ENCODE results near the gene OSBP2.

Gene OSBP2

GRCh38 chr22:30860176-30861105 lies 165.8 kb downstream of the OSBP2 start:
- no peak for DNase-seq (ENCODE audit: low read depth, low spot score)
- no peak overlapping the region for H3K4me3 ChIP-seq (ENCODE audit: low read depth, low read length)
- TF ChIP-seq, protein P1, sequence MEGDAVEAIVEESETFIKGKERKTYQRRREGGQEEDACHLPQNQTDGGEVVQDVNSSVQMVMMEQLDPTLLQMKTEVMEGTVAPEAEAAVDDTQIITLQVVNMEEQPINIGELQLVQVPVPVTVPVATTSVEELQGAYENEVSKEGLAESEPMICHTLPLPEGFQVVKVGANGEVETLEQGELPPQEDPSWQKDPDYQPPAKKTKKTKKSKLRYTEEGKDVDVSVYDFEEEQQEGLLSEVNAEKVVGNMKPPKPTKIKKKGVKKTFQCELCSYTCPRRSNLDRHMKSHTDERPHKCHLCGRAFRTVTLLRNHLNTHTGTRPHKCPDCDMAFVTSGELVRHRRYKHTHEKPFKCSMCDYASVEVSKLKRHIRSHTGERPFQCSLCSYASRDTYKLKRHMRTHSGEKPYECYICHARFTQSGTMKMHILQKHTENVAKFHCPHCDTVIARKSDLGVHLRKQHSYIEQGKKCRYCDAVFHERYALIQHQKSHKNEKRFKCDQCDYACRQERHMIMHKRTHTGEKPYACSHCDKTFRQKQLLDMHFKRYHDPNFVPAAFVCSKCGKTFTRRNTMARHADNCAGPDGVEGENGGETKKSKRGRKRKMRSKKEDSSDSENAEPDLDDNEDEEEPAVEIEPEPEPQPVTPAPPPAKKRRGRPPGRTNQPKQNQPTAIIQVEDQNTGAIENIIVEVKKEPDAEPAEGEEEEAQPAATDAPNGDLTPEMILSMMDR (IDR thresholded peaks at IDR 0.05; ENCODE audit: low read depth, low read length) = no peak
- in situ Hi-C loops (cut with HindIII; ENCODE audit: low sequenced_read_pairs) = no loop called here

DNA sequence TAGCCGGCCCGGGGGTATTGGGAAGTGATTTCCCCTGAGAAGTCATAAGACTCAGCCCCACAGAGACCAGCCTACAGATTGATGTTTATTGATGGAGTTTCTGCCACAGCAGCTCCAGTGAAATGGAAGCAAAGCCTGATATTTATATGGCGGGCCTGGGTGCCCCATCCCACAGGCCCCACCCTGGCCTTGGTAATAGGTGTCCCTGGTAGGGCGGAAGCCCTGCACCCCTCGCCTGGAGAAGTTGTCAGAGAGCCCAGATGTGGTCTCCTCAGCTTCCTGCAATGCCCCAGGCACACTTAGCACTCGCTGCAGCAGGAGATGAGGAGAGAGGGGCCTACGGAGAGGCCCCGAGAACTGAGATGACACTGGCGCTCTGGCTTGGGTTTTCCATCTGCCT lies 166.5 kb downstream of the OSBP2 start:
- no peak overlapping the region for H3K4me3 ChIP-seq (ENCODE audit: low read depth, low read length)
- DNase-seq (ENCODE audit: low read depth, low spot score) = no peak
- TF ChIP-seq, protein P1 (IDR thresholded peaks at IDR 0.05; ENCODE audit: low read depth, low read length) = no peak
- in situ Hi-C loops (cut with HindIII; ENCODE audit: low sequenced_read_pairs) = no loop called here

DNA sequence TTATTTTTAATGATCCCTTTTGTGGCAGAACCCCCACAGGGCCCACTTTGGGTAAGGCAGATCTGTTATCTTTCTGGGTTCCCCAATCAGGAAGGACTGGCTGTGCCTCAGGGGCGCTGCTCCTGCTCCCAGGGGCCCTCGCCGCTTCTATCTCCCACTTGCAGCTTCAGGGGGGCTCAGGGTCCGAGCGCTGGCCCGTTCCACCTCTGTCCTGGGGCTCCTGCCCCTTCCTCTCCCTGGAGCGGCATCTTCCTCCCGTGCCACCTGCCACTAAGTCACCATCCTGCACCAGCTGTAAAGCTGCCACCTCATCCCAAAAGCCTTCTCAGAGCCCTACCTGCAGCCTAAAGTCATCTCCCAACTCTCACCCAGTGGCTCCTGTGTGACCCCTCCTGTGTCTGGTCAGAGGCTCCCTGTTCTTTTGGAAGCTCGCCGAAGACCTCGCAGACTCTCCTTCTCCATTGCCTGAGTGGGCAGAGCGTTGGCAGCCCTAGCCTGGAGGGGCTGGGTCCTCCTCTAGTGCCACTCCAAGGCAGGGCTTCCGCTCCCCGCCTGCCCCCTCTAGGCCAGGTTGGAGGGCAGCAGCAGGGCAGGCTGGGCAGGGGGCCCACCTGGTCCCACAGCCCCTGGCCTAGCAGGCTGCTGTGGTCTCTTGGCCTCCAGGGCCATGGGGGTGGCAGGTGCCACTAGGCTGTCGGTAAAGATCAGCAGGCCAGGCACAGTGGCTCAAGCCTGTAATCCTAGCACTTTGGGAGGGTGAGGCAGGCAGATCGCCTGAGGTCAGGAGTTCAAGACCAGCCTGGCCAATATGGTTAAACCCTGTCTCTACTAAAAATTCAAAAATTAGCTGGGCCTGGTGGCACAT lies 167.2 kb downstream of the OSBP2 start:
- no peak for DNase-seq (ENCODE audit: low read depth, low spot score)
- in situ Hi-C loops (cut with HindIII; ENCODE audit: low sequenced_read_pairs) = no loop called here
- TF ChIP-seq, protein P1 (IDR thresholded peaks at IDR 0.05; ENCODE audit: low read depth, low read length) = no peak
- no peak overlapping the region for H3K4me3 ChIP-seq (ENCODE audit: low read depth, low read length)

GRCh38 chr22:30863081-30863833 lies 168.6 kb downstream of the OSBP2 start:
- in situ Hi-C loops (cut with HindIII; ENCODE audit: low sequenced_read_pairs) = no loop called here
- TF ChIP-seq, protein P1 (IDR thresholded peaks at IDR 0.05; ENCODE audit: low read depth, low read length) = no peak
- no peak for DNase-seq (ENCODE audit: low read depth, low spot score)
- H3K4me3 ChIP-seq (ENCODE audit: low read depth, low read length) = no peak overlapping the region

- in situ Hi-C loops (cut with HindIII; ENCODE audit: low sequenced_read_pairs) = no loop called here
- H3K4me3 ChIP-seq (ENCODE audit: low read depth, low read length) = no peak overlapping the region
- TF ChIP-seq, protein P1 (IDR thresholded peaks at IDR 0.05; ENCODE audit: low read depth, low read length) = no peak
- no peak for DNase-seq (ENCODE audit: low read depth, low spot score)
Measured at GRCh38 chr22:30864441-30865420, 170.1 kb downstream of the OSBP2 start.
